HG03175 (cell line): ENCODE data around the gene PRKCZ.
"Not testable (repeated sequence)": the region's sequence is repeated elsewhere in the genome, so short reads cannot be mapped to it uniquely, and the experiment has no call there.

Source experiments
- ATAC-seq: cut with Tn5 transposase; IDR thresholded peaks from one replicate; pipeline ENCODE4 v1.9.1; 2021; ENCODE audit warnings: mild to moderate bottlenecking, moderate library complexity; ENCODE audit not compliant: unreplicated experiment

PRKCZ gene

DNA sequence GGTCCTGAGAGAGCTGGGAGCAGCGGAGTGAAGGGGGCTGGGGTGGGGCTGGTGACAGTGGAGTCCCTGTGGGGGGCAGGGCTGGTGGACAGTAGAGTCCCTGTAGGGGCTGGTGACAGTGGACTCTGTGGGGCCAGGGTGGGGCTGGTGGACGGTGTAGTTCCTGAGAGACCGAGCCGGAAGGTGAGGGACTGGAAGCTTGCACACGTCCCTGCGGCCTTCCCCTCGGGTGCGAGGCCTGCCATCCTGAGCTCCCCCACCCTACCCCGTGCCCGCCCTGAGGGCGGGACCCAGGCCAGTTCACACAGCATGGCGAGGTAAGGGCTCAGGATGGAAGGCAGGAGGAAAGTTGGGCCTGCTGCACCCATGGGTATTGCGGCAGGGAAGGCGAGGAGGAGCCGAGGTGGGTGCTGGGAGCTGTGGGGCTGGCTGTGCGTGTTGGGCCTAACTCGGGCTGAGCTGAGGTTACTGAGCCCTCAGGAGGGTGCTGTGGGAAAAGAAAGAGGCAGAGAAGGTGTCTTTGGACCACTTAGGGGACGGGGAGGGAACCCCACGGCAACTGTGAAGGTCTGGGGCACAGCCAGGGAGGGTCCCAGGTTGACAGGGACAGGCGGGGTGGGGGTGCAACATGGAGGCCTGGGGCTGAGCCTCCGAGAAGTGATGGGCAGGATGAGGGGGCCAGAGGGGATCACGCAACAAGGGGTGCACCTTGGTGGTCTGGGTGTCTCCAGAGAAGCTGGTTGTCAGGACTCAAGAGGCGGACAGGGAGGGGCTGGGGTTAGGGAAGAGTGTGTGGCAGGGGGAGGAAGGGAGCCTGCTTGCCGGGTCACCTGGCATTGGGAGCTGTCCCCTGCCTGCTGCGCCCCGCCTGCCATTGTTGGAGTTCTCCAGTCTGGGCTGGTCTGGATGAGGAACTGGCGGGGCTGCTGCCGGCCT is 60.8 kb downstream of the PRKCZ start:
- ATAC-seq: no peak

DNA sequence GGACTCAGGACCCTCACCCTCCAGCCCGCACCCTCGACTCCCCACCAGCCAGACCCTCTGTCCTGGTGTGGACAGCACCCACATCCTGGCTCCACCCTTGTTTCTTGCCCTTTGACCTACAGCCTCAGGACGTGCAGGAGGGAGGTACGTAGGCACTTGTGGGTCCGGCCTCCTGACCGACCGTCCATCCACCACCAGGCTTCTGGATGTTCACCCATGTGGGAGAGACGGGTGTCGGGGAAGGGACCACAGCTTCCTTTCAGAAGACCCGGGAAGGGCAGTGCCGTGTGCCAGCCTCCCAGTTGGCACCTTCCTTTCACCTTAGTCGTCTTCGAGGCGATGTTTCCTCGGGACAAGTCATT is 61.4 kb downstream of the PRKCZ start:
- ATAC-seq: no peak

DNA sequence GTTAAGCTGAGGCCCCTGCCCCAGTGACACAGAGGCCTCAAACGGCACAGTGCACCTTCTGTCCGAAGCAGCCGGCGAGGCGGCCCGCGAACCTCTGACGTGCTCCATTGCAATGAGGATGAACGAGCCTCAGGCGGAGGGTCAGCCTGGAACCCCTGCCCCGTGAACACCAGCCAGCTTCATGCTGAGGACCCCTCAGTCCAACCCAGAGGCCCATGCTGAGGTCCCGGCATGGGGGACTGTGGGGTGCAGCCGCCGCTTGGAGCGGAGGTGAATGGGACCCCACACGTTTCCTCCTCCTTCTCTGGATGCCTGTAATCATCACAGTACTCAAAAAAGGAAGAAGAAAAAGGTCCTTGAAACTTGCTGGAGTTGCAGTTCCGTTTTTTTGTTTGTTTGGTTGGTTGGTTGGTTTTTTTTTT is 62.1 kb downstream of the PRKCZ start:
- ATAC-seq: peak; percentile 52

DNA sequence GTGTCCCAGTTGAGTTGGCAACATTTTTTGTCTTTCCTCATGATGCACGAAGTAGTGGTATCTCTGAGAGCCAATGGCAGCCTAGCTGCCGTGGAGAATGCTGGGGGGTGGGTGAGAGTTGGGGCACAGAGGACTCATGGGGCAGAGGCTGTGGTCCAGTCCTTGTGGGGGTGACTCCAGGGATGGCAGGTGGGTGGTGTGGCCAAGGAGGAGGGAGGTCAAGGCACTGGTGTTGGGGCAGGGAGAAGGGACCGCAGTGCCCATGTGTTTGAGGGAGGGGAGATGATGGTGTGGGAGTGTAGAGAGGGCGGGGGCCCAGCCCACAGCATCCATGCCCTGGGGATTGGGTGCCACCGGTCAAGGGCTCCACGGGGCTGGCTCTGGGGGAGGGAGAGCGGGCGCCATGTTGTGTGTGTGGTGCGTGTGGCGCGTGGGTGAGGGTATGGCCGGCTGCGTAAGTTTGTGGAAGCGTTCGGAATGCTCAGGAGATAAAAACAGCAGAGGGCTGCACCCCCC is 63.5 kb downstream of the PRKCZ start:
- ATAC-seq: no peak

DNA sequence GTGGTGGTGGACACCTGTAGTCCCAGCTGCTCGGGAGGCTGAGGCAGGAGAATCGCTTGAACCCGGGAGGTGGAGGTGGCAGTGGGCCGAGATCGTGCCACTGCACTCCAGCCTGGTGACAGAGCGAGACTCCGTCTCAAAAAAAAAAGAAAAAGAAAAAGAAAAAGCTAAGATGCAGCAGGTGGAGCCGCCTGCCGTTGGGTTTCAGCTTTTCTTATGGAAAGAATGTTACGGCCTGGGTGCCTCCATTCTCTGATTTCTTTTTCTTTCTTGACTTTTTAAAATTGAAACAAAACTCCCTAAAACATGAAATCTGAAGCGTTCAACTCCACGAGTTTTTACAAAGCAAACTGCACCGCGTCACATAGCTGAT is 64.4 kb downstream of the PRKCZ start:
- not testable (repeated sequence) for ATAC-seq

DNA sequence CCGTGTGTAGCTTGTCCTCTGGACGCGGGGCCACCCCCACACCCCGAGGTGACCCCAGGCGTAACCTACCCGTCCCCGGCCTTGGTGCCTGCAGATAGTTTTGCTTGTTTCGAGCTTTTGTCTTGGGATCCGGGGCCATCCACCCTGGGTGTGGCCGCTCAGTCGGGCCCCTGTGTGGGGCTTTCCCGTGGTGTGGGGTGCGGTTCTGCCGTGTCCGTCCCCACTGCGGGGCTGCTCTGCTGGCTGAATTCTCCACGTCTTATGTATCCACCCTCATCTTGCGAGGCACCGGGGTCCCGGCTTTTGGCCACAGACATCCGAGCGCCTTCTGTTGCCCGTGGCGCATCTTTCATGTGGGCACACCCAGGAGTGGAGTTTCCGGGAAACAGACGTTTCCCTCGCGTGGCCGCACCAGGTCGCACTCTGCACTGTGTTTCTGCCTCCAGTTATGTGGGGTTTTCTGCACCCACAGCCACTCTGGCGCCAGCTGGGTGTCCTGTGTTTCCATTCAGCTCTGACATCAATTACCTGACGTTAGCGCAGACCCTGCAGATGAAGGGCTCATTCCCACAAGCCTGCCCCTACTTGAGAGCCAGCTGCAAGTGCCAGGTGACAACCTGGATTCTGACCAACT is 64.9 kb downstream of the PRKCZ start:
- no peak for ATAC-seq

DNA sequence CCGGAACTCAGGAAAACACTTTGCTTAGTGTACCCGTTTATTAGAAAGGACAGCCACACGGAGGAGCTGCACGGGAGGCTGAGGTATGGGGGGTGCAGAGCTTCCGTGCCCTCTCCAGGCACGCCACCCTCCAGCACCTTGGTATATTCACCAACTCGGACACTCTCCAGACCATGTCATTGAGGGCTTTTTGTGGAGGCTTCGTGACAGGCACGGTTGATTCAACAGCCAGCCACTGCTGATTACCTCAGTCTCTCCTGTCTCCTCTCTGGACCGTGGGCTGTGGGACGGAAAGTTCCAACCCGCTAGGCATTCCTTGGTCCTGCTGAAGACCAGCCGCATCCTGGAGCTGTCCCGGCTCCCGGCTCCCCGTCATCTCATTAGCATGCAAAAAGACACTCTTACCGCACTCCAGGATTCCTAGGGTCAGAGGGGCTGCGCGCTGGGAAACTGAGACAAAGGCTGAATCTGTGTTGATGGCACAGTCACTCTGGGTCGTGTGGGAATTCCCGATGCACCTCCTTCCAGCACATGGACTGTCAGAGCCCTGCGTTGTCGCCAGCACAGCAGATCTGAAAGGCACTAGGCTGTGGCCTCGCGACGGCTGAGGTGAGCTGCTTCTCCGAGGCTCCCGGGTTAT is 65.6 kb downstream of the PRKCZ start:
- no peak for ATAC-seq

DNA sequence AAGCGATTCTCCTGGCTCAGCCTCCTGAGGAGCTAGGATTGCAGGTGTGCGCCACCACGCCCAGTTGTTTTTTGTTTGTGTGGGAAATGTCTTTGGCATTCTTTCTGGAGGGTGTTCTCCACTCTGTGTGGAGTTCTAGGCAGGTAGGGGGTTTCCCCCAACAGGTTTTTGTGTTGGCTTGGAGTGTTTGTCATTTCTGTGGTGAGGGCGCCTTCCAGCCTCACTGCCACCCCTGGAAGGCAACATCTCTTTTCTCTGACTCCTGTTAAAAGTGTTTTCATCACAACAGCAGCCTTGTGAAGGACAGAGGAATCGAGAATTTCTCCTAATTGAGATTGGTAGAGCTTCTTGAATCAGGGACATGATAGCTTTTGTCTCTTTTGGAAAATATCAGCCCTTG is 69.7 kb downstream of the PRKCZ start:
- ATAC-seq: no peak

DNA sequence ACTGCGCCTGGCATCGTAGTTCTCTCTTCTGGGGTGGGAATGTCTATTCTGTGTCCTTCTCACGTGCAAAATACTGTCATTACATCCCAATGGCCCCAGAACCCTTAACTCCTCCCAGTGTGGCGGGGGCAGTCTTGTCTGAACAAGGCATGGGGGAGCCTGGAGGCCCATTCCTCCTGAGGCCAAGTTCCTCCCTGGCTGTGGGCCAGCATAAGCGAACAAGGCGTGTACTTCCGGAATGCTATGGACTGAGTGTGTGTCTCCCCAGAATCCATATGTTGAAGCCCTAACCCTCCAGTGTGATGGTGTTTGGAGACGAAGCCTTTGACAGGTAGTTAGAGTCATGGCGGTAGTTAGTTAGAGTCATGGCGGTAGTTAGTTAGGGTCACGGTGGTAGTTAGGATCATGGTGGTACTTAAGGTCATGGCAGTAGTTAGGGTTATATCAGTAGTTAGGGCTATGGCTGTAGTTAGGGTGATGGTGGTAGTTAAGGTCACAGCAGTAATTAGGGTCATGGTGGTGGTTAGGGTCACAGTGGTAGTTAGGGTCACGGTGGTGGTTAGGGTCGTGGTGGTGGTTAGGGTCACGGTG is 71.0 kb downstream of the PRKCZ start:
- no peak for ATAC-seq

DNA sequence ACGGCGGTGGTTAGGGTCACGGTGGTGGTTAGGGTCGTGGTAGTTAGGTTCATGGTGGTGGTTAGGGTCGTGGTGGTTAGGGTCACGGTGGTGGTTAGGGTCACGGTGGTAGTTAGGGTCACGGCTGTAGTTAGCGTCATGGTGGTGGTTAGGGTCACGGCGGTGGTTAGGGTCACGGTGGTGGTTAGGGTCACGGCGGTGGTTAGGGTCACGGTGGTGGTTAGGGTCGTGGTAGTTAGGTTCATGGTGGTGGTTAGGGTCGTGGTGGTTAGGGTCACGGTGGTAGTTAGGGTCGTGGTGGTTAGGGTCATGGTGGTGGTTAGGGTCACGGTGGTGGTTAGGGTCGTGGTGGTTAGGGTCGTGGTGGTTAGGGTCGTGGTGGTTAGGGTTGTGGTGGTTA is 71.6 kb downstream of the PRKCZ start:
- ATAC-seq: not testable (repeated sequence)

DNA sequence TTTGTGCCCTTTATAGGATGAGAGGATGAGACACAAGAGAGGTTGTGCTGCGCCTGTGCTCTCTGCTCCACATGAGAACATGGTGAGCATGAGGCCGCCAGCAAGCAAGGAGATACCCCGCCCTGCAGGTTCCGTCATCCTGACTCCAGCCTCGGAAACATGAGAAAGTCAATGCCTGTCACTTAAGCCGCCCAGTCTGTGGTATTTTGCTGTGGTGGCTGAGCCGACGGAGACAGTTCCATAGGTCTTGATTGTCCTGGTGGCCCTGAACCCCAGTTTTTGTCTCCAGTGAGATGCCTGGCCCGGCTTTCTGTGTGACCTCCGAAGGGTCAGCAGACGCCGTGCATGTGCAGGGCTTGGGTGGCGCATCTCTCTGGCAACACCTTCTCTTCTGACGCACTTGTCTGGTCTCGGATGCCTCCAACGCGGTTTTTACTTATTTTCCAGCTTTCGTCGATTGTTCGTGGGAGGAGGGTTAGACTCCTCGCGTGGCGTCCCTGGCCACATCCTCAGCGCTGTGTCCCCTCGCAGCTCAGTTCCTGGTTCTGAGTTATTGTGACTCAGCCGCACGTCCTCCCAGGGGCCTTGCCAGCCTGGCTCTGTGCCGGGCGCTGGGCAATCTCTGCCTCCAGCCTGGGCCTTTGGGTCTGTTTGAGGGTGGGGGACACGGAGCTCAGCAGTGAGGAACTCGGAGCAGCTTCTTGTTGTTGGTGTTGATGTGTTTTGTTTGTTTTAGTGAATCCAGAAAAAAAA is 74.4 kb downstream of the PRKCZ start:
- no peak for ATAC-seq

DNA sequence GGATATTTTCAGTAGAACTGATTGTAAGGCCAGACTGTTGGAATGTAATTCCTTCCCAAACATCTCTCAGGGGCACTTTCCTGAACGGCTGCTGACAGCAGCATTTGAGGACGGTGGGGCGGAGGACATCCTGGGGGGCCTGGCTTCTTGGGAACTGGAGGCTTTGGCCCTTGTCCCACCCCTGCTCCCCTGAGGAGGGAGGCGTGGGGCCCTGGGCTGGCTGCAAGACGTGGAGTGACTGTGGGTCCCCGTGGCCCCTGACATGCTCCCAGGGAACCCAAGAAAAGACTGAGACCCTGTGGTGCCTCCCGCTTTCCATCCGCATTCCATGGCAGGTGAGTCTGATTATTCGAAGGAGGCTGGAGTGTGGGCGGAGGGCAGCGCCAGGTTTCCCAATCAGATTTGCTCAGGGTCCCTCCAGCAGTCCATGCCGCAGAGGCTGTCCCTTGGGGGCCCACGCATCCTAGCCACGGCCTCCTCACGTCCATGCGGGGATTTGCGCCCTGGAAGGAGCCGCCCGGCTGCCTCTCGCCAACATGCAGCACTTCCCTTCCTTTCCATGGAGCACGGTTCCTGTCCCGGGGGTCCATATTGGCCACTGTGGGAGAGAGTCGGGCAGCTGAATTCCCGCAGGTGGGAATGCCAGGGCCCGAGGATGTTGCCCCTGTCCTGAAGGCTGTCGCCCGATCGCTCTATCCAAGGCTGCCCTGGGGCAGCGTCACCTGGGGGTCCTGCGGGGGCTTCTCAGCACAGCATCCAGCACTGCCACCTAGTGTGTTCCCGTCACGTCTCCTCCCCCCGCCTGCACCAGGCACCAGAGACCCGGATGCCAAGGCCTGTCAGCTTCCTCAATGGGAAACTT is 75.4 kb downstream of the PRKCZ start:
- ATAC-seq: no peak

DNA sequence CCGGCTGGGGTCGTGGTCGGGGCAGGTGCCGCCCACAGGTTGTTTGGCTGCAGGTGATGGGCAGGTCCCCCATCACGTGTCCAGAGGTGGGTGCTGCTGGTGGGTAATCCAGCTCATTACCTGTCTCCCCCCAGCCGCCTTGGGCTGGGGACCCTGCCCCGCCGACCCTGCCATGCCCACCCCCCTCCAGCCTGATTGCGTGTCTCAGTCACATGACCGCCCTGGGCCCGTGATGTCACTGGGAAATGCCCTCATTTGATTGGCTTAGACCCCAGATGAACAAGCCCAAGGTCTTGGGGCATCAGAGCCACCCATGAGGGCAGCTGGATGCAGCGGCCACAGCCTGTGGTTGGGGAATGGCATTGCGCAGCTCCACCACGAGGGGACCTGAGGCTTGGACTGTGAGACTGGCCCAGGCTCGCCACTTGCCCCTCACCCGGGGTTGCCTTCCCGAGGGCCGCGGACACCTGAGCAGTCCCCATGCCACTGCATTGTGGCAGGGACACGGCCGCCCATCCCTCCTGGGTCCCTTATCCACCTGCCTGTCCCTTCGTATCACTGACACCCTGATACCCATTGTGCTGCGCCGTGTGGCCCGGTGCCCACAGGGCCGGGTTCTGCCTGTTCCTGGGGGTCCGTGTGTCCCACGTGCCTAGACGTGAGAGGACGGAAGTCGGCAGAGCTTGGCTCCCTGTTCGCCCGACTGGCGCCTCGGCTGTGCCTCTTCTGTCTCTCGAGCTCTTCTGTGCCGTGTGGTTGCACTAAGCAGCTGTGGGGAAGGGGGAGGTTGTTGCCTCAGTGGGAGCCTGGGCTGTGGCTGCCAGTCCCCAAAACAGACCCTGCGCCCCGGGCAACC is 76.3 kb downstream of the PRKCZ start:
- ATAC-seq: no peak

DNA sequence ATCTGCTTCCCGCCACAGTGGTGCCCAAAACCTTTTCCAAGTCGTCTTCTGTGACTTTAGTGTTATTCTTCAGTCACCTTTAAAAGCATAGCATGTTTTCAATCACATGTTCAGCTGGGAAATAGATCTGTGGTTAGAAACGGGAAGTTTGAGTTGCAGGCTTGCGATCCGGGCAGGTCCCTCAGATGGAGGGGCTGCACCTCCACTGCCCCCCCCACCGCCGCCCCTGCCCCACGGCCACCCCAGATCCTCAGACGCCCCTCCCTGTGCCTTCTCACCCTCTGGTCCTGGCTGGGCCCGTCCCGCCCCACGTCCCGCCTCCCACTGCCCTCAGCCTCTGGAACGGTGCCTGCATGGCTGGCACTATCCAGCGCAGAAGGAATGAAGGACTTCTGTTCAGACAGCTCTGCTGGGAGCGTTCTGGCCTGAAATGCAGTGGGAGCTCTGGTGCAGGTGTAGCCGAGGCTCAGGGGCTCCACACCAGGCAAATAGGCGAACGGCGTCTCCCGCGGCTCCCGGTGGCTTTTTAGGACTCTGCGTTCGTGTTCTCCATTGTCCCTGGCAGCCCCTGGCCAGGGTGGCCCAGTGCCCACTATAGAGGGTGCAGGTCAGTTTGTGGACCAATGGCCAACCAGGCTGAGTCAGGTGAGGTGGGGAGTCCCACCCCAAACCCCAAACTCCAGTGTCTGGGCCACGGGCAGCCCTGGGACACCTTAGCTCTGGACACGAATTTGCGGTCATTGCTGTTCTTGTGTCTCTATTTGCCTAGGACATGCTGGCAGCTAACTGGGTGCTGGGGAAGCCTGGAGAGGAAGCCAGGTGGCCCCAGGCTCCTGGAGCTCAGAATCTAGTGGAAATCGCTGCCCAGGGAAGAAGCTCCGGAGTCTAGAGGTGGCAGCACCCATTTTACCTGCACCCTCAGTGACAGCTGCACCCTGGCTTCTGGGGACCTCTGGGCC is 77.3 kb downstream of the PRKCZ start:
- ATAC-seq: no peak

DNA sequence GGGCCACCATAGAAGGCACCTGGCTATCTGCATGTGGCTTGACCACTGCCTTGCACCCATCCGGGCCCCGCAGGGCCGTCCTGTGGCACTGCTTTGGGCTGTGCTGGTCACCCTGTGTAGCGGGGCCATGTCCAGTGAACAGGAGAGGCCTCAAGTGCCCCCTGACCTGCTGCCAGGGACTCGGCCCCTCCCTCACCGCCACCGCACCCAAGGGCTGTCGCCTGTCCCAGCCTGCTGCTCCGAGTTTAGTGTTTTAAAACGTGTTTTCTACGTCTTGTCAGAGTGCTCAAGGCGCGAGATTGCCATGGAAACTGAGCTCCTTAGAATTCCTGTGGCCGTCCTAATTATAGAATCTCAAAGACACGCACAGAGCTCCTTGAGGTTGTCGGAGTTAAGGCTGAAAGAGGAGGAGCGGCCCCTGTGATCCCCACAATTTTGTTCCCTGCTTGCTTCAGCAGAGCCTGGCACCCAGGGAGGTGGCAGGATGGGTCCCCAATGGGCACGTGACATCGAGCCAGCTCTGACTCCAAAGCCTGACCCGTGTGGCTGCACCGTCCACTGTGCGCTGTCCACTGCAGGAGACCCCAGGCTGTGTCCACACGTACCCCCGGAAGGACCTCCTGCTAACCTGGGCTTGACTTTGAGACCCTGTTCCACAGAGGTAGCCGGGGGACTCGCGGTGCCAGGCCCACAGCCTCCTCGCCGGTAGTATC is 78.1 kb downstream of the PRKCZ start:
- ATAC-seq: no peak

DNA sequence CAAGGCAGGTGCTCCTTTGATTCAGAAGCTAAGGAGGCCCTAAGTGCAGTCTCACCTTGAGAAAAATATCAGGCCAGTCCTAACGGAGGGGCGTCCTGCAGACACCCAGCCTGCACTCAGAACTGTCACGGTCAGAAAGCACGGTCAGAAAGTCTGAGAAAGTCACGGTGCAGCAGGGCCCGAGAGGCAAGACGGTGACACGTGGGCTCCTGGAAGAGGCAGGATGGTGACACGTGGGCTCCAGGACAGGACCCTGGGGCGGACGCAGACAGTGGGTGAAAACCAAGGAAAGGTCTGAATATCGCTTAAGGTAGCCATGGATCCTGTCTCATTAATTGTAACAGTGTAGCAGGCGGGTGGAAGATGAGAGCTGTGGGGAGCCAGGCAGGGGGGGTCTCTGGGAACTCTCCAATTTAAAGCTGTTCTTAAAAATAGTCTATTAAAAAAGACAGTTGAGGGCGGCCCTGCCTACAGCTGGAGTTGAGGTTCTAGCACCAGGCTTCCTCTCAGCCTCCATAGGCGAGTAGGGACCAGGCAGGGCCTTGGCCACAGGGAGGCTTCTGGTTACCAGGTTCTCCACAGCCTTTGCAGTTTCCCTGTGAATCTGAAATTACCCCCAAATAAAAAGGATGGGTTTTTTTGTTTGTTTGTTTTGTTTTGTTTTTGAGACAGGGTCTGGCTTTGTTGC is 79.2 kb downstream of the PRKCZ start:
- ATAC-seq: no peak
